GM03348 (cell line): ENCODE results near the gene CACNB3.

Experiments
- DNase-seq: peaks from one replicate; pipeline ENCODE4 v3.0.0; 2012; ENCODE audit warnings: low spot score

CACNB3 gene

DNA sequence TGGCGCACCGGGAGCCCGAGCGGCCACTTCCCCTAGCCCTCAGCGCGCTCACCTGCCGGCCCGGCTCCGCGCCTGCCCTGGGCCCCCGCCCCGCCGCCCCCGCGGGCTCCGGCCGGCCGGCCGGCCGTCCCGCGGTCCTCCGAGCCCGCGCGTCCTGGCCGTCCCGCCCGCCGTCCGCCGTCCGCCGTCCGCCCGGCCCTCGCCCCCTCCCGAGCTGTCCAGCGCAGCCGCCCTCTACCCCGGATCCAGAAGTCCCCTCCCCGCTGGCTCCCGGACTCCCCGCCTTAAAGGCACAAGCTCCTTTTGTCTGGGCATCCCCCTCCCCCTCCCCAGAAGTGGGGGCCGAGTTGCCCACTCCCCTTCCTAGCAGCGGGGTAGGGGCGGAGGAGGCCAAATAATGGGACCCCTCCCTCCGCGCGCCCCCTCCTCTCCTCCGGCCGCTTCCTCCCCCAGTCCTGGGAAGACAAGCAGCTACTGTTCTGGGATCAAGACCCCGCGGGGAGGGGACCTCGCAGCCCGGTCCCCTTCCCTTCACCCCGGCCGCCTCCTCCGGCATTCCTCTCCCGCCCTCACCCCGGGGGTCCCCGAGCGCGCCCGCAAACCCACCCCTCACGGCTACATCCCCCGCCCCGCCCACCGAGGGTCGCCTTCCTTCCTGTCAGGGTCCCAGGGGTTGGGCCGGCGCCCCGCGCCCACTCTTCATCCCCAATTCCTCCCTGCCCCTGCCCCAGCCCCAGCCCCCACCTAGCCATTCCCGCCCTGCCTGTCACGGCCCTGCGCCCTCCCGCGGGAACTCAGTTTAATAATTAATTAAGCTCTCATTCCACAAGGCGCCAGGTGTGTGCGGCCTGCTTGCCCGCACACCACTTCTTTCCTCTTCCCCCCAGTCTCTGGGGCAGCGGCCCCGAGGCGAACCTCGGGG lies 29.2 kb upstream of the CACNB3 start, which contains the start of gene ADCY6:
TSS of gene ADCY6 (minus strand) at position 236 of the 922 bp plus-strand sequence. CDS start 5,655 bp downstream, outside the sequence.
- peak; percentile 94 for DNase-seq

DNA sequence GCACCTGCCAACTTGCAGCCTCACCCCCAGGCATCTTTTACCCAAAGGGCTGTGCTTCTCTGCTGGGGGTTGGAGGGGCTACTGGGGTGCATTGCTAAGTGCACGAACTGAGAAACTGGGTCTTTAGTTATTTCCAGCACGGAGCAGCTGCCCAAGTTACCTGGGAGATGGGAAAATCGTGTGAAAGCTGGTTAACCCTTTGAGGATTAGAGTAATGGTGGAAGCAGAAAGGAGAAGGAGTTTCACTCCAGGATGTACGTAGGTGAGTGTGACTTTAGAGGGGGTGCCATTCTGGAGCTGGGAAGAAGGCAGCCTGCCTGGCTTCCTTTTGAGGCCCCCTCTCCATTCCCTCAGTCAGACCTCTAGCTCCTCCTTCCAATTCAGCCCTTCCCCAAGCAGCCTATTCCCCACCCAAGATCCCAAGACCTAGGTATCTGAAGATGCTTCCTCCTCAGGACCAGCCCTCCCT lies 28.4 kb upstream of the CACNB3 start:
- no peak for DNase-seq

DNA sequence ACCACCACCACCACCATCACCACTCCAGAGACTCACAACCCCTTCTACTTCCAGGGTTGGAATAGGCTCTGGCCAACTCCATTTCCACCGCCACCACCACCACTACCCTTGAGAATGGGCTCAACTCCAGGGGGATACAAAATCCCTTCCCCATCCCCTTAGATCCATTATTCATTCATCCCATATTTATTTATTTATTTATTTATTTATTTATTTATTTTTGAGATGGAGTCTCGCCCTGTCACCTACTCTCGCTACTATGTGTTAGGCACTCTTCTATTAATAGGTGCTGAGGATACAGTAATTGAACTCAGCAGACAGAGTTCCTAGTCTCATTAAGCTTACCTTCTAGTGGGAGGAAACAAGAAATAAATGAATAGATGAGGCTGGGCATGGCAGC lies 24.6 kb upstream of the CACNB3 start:
- no peak for DNase-seq

DNA sequence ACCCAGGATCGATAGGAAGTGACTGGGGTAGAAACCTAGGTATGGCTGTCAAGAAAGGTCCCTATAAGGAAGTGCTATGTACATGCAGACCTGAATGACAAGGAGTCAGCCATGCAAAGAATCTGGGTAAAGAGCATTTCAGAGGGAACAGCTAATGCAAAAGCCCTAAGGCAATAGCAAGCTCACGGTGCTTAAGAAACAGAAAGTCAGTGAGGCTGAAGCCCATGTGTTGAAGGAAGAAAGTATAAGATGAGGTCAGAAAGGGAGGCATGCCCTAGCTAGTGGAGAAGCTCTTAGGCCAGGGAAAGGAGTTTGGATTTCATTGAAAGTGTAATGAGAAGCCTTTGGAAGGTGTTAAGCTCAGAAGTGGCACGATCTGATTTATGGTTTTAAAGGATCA lies 23.4 kb upstream of the CACNB3 start:
- no peak for DNase-seq

DNA sequence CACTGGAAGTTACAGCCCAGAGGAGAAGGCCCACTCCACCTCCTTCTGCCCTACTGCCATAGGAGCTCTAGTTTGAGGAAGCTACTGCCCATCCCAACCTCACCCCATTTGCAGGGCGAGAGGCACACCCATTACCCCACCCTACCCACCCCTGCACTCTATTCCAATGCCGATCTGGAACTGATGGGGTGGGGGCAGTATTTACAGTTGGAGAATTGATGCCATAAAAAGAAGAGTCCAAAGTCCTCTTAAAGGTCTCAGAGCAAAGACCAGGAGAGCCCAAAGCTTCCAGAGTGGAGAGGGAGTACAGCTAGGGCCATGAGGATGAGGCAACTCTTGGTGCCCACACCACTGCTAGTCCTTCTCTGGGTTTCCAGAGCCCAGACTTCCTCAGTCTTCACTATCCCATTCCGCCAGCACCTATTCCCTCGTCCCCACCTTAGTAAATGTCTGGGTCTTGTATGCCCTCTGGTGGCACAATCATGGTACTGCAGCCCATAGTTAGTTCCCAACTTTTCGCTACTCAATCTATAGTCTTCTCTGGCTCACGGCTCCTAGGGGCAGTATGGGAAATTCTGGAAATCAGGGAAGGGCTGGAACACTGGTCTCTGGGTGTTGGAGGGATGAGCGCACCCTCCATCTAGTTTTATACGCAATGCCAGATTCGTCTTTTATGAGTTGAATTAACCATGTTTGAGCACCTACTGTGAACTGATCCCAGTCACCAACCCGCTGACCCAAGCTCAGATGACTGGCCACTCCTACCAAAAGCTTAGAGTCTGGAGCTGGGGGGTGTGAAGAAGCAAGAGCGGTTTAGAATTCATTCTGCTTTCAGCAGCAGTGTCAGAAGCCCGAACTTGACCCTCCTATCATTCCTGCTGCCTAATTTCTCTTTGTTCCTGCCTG lies 22.5 kb upstream of the CACNB3 start:
- DNase-seq = peak; percentile 89

DNA sequence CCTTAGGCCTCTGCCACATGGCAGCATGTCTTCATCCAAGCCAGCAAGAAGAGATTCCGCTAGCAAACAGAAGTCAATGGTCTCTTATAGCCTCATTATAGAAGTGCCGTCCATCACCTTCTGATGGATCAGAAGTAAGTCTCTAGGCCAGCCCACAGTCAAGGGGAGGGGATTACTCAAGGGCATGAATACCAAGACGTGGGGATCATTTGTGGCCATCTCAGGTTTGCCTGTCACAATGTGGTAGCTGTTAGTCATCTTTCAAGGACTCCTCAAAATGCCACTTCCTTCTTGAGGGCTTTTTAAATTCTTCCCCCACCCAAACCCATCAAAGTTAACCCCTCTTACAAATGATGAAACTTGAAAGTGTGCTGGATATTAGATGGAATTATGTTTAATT lies 21.3 kb upstream of the CACNB3 start:
- no peak for DNase-seq

DNA sequence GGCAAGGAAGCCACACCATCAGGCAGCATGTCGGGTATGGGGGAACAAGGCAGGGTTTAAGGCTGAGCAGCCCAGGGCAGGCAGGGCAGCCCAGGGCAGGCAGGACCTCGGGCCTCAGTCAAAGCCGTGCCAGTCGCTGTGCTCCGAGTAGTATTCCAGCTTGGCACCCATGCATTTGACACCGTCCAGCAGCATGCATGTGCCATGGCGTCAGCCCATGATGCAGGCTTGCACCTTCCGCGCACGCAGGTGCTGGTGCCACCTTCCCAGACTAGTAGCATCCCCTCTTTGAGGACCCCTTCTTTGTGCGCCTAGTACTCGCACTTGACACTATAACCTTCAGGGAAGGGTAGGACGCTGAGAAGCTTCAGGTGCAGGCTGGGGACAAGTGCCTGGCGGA lies 17.8 kb upstream of the CACNB3 start:
- no peak for DNase-seq

DNA sequence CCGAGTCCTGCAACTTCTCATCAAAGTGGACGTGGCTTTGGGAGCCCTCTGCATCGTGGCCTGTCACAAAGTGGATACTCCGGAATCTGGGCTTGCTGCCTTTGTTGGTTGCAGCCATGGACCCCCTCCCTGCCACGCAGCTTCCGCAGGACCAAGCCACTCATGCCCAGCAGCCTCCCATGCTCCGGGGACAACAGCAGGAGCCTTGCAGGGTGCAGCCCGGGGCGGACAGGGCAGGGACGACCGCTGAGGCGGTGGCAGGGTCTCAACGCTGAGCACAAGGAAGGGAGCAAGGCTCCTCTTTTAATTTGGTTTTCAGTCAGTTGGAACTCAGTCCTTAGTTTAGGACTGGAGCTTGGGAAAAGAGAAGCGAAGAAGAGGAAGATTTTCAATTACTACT lies 17.3 kb upstream of the CACNB3 start:
- DNase-seq = no peak

DNA sequence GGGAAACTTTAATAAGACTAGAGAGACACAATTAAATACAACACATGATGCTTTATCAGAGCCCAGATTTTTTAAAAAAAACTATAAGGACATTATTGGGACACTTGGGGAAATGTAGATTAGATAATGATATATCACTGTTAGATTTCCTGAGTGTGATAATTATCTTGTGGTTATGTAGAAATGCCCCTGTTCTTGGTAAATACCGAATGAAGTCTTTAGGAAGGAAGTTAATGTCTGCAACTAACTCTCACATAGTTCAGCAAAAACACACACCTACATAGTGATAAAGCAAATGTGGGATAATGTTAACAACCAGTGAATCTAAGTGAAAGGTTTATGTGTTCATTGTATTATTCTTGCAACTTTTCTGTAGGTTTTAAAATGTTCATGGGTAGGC lies 14.6 kb upstream of the CACNB3 start:
- DNase-seq = no peak

DNA sequence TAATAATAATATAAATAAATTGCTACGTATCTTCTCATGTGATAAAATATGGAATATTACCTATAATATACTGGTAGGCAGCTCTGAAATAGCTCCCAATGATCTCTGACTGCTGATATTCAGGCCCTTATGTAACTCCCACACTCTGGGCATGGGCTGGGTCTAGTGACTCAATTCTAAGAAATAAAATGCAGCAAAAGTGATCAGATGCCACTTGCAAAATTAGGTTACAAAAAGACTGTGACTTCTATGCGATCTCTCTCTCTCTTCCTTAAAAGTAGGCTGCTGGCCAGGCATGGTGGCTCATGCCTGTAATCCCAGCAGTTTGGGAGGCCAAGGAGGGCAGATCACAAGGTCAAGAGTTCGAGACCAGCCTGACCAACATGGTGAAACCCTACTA lies 10.3 kb upstream of the CACNB3 start:
- no peak for DNase-seq

DNA sequence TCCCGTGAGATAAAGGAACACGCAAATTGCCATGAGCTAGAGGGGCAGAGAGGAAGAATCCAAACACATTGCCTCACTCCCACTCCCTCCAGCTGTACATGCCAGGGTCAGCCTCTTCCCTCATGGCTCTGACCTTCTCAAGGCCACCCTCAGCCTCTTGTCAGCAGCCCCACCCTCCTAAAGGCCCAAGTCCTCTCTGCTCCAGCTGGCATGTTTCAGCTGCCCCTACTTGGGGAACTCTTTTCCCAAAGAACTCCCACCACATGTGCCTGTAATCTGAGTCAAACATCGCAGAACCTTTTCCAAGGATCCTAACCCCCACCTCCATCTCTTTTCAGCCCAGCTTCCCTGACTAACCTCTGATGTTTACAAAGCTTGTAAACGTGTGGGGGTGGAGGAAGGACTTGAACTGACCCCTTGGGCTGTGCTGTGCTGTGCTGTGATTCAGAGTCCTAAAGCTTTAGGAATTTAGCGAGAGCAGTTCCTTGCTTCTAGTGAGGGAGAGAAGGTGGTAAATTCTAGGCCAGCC lies 7.3 kb upstream of the CACNB3 start:
- DNase-seq = peak; percentile 69

DNA sequence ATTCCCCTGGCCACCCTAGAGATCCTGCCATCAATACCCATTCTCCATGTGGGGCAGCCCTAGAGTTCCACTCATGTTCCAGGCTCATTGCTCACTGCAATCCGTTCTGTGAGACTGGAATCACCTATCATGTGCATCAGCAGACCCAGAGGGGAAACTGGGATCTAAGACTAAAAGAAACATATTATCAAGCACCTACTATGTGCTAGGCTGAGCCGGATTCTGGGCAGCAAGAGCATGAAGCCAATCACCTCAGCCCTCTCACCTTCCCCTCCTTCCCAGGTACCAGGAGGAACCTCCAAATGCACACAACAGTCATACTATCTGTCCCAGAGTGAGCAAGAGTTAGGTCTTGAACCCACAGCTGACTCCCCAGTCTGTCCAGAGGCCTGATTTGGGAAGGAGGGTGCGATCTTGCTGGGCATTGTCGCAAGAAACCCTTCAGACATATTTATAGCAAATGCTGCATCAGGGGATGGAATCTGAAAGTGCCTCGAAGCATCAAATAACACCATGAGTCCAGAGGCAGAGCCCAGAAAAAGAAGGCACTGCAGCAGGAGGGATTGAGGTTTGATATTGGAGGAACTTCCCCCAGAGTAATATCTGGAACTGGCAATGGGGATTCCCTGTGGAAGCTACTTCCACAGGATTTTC lies 6.7 kb upstream of the CACNB3 start:
- no peak for DNase-seq

DNA sequence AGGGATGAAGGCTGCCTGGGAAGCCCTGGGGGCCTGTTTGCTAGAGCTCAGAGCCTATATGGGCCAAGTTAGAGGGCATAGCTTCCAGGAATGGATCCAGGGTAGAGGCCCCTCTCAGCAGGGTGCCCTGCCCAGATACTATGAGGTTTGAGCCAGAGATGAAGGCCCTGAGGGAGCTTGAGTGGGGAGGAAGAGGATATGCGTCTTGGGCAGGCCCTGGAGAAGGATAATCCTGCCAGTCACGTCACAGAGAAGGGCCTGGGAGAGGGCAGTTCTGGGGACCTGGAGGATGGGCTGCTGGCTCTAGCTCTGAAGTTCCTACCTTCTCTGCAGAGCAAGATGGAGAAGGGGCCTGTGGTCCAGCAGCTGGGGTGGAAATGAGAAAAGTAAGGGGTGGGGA lies 5.9 kb upstream of the CACNB3 start:
- DNase-seq = no peak

DNA sequence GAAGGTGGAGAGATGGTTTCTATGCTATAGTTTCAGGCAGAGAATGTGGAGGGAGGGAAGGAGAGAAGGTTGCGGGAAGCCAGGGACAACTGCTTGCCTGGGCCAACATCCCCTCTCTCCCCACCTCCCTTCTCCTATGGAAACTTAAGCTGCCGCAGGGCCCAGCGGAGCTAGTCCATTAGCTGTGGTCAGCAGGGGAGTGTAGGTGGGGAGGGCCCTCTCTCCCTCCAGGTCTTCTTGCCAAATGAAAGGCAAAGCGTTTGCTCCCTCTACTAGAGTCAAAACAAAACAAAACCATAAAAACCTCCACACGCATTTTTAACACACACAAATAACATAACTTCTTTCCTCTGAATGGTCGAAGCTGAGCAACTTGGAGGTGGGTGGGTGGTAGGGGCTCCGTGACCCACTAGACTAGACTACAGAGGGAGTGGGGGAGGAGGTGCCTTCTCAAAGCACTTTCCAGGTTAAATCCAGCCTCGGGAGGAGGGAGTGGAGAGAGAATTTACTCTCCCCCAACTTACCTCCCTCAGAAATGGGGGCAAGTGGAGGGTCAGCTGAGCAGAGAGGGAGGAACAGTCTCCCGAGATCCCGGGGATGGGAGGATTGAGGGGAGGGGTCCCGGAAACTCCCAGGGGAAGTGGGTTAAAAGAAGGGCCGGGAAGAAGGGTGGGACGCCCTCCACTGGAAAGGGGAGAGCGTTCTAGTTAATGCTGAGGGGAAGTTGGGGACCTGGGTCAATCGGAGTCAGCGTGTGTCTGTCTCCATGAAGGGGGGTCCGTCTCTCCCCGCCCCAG lies 4.6 kb upstream of the CACNB3 start:
- DNase-seq = no peak

DNA sequence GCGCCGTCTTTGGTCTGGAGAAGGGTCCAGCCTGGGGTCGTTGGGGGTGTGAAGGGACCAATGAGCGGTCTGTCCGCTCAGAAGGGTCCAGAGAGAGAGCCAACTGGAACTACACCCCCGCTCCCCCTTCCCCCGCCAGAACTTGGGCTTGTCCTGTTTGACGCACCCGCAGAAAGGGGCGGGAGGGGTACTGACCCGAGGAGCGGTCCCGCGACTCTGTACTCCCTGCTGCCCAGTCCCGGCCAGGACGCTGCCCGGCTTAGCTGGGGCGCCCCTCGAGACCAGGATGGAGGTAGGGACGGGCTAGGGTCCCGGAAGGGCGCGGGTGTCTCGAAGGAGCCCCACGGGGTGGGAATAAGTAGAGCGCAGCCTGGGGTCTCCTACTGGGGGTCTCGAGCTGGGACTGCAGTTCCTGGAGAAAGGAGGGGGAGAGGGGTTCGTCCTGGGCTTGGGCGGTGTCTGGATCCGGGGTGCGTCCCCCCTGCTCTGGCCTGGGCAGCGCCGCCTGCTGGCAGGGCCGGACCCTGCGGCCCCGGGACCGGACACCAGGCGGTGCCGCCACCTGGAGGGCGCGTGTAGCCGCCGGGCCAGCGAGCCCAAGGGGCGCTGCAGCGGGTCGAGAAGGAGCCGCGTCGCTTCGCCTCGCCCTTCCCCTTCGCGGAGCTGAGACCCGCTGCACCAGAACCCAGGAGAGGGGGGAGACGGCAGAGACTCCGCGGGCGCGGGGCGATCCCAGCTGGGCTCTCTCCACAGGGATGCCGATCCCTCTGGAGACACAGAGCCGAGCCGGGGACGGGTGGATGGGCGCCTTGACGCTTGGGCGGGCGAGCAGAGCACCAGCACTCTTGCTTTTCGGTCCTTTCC lies 3.8 kb upstream of the CACNB3 start:
- peak; percentile 98 for DNase-seq

DNA sequence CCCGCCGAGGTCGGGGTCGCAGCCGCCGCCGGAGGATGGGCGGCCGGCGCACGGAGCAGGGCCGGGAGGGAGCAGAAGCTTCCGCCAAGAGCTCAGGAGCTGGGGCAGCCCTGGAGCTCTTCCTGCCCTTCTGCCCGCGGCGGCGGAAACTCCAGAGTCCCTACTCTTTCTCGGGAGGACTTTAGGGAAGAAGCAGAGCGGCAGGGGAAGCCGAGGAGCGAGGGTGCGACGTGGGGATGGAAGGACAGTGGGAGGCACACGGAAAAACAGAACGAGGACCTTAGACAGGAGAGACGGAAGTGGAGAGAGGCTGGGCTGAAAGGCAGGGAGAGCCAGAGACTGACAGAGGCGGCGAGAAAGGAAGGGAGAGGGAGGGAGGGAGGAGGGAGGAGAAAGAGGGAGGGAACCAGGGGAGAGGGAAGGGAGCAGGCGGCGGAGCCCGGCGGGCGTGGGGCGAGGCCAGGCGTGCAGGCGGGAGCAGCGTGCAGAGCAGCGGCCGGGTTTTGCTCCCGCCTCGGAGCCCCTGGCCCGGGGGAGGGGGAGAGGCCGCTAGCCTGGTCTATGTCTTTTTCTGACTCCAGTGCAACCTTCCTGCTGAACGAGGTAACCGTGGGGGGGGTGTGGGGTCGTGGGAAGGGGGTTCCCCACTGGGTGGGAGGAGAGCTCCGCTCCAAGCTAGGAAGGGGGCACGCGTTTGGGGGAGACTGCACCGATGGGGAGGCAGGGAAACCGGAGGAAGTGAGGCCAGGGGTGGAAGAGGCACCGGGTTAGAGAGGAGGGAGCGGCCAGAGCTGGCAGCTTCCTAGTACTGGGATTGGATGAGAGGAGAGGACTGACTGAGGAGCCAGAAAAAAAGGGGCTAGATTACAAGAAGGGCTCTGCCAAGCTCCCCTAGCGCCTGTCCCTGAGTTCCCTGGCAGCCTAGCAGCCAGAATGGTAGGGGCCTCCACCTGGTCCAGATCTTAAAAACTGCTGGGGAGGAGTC lies 2.9 kb upstream of the CACNB3 start:
- peak; percentile 94 for DNase-seq

DNA sequence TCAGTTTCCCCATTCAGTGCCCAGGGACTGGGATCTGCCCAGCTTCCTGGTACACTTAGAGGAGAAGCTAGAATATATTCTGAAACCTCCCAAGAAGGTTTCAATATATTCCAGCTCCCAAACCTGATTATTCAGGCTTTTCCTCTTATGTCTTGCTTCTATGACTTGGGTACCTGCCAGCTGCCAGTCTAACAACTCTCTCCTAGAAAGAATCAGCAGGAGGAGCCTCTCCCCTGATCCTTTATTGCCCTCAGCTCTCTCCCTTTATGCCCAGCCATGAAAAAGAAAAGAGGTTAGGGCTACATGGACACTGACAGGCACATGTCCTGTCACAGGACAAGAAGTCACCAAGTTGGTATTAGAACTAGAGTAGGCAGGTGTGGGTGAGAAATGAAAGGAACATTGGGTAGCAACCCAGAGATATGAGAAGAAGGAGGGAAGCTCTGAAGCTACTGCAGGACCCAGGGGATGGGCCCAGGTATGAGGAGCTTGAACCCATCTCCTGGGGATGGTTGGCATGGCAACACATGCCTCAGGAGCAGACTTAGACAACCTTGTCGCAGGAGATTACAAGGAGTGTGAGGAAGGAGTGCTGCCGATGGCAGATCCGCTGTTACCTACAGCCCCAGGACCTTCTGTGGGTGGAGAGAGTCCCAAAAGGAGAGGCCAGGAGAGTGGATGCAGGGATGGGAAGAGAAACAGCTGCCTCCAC lies 2.0 kb upstream of the CACNB3 start:
- DNase-seq = no peak
